Measurements from ENCODE around the gene RPS6KB1. TPM values are rescaled to one million over a fixed set of nuclear protein-coding genes. Genes with fewer than 3 reads are reported as not detected.
"Not testable (repeated sequence)": the region's sequence is repeated elsewhere in the genome, so short reads cannot be mapped to it uniquely, and the experiment has no call there.

RPS6KB1 gene
- total and polyA plus RNA-seq, 10 of the 15 experiments (the other 5 are each of a cell fraction or from before 2014, with no cell fraction given), result 6.6 to 33.2 (median 26.0) TPM

GRCh38 chr17:59848778-59849177, 44.1 kb upstream of the RPS6KB1 start (continued):
- no peak for TF ChIP-seq MEF2A (IDR thresholded peaks at IDR 0.05; ENCODE audit: insufficient read depth, low read depth, low read length)

- over 99% methylated on average over 9 of the region's 15 CpGs for whole genome bisulfite sequencing (ENCODE audit: insufficient coverage, insufficient replicate concordance, low lambda C conversion rate, missing lambda C conversion rate)
- BruUV-seq (replicated peaks); H3K27me3 ChIP-seq (replicated peaks in 1 of 2; ENCODE audit: control insufficient read depth in 2 of 2, insufficient read depth in 2 of 2, low read length in 1 of 2); H3K79me2 ChIP-seq (ENCODE audit: control insufficient read depth, insufficient read depth, low read length); H3K27ac ChIP-seq (ENCODE audit: control insufficient read depth, insufficient read depth); H2AFZ ChIP-seq (ENCODE audit: control insufficient read depth, low read depth, low read length); DNase-seq (ENCODE audit: low read depth, low spot score); FAIRE-seq; ATAC-seq; intact Hi-C loops (cut with micrococcal nuclease; ENCODE audit: unreplicated experiment); H4K20me1 ChIP-seq (ENCODE audit: control insufficient read depth, insufficient read depth); H3K4me3 ChIP-seq; H3K9ac ChIP-seq (ENCODE audit: control insufficient read depth, insufficient read depth, low read length); H3K36me3 ChIP-seq (ENCODE audit: control insufficient read depth in 2 of 2, insufficient read depth in 2 of 2, low read length in 1 of 2); H3K9me3 ChIP-seq (replicated peaks; ENCODE audit: control insufficient read depth, insufficient read depth, low read length); H3K4me2 ChIP-seq (ENCODE audit: control insufficient read depth, insufficient read depth); in situ Hi-C loops (cut with MboI): not testable (repeated sequence)
- ChIA-PET POLR2A (interaction anchor here (0.6 to 1.9 kb wide), 3 partner anchors 41 to 97 kb away, joined by 3 to 9 read pairs (median 3); no protein-coding TSS in a partner anchor), SMC1A (ENCODE audit: uncharacterized antibody, unreplicated experiment) (interaction anchor here (0.8 to 2.0 kb wide), 4 partner anchors 13 to 96 kb away, joined by 3 to 10 read pairs (median 6); partner anchors contain the start of genes RPS6KB1 and TUBD1), CTCF (interaction anchor here (0.6 to 2.9 kb wide), 4 partner anchors 63 to 93 kb away, joined by 3 to 5 read pairs (median 3); no protein-coding TSS in a partner anchor), RAD21 (ENCODE audit: unreplicated experiment) (interaction anchor here (0.9 to 8.4 kb wide), 5 partner anchors 12 to 102 kb away, joined by 3 to 149 read pairs (median 45); no protein-coding TSS in a partner anchor)
- H3K4me1 ChIP-seq (ENCODE audit: control insufficient read depth, insufficient read depth, low read length), result peaks cover 34% of the 10 kb centered on the region
Measured at GRCh38 chr17:59850311-59850710, 42.6 kb upstream of the RPS6KB1 start.

GRCh38 chr17:59851439-59852375, 41.2 kb upstream of the RPS6KB1 start:
- POLR2A ChIA-PET, result interaction anchor here (0.7 to 1.9 kb wide), 2 partner anchors 99 to 231 kb away, joined by 3 to 9 read pairs; no protein-coding TSS in a partner anchor
- H3K4me2 ChIP-seq (ENCODE audit: control insufficient read depth, insufficient read depth), result no peak overlapping the region
- H2AFZ ChIP-seq (ENCODE audit: control insufficient read depth, low read depth, low read length), result no peak overlapping the region
- DNase-seq (ENCODE audit: low read depth, low spot score) (no peak), FAIRE-seq (no peak), ATAC-seq (no peak)
- in situ Hi-C loops (cut with MboI) (no loop called here), intact Hi-C loops (cut with micrococcal nuclease; ENCODE audit: unreplicated experiment) (no loop called here)
- WGBS (ENCODE audit: insufficient coverage, insufficient replicate concordance, low lambda C conversion rate, missing lambda C conversion rate), result 91% methylated on average over 14 of the region's 14 CpGs
- H3K4me1 ChIP-seq (ENCODE audit: control insufficient read depth, insufficient read depth, low read length), result peaks cover 28% of the 10 kb centered on the region
- no peaks in the 10 kb centered on the region for H4K20me1 ChIP-seq (ENCODE audit: control insufficient read depth, insufficient read depth)
- CTCF ChIA-PET, result interaction anchor here (1.4 kb wide), 1 partner anchor 23 kb away, joined by 4 read pairs; no protein-coding TSS in a partner anchor
- no peaks in the 10 kb centered on the region for H3K9me3 ChIP-seq (replicated peaks; ENCODE audit: control insufficient read depth, insufficient read depth, low read length)
- no peaks in the 10 kb centered on the region for H3K36me3 ChIP-seq (ENCODE audit: control insufficient read depth in 2 of 2, insufficient read depth in 2 of 2, low read length in 1 of 2)
- no peaks in the 10 kb centered on the region for H3K79me2 ChIP-seq (ENCODE audit: control insufficient read depth, insufficient read depth, low read length)
- H3K4me3 ChIP-seq, result no peak overlapping the region
- RAD21 ChIA-PET (ENCODE audit: unreplicated experiment), result interaction anchor here (0.8 to 7.4 kb wide), 2 partner anchors 26 to 98 kb away, joined by 3 to 88 read pairs; no protein-coding TSS in a partner anchor
- H3K27ac ChIP-seq (ENCODE audit: control insufficient read depth, insufficient read depth), result no peak overlapping the region
- SMC1A ChIA-PET (ENCODE audit: uncharacterized antibody, unreplicated experiment), result interaction anchor here (0.8 to 2.0 kb wide), 5 partner anchors 20 to 93 kb away, joined by 3 to 5 read pairs (median 4); no protein-coding TSS in a partner anchor
- BruUV-seq (replicated peaks), result no TSS peak
- no peak overlapping the region for H3K9ac ChIP-seq (ENCODE audit: control insufficient read depth, insufficient read depth, low read length)
- no peaks in the 10 kb centered on the region for H3K27me3 ChIP-seq (replicated peaks in 1 of 2; ENCODE audit: control insufficient read depth in 2 of 2, insufficient read depth in 2 of 2, low read length in 1 of 2)
- TF ChIP-seq ETV6 (conservative IDR thresholded peaks at IDR 0.05 in 1 of 2, IDR thresholded peaks at IDR 0.05 in 1 of 2; ENCODE audit: borderline replicate concordance in 1 of 2, low read depth in 1 of 2) (peak in 1 of 2 experiments; percentile 70; a peak in 1 of 4 replicates), MEF2B (IDR thresholded peaks at IDR 0.05; ENCODE audit: partially characterized antibody, poor library complexity, severe bottlenecking) (no peak)

- Histone ChIP-seq H2AFZ (ENCODE audit: control insufficient read depth, low read depth, low read length) (peak overlapping the region; percentile 13), H3K4me1 (ENCODE audit: control insufficient read depth, insufficient read depth, low read length) (peaks cover 17% of the 10 kb centered on the region)
- RAD21 ChIA-PET (ENCODE audit: unreplicated experiment), result interaction anchor here (0.8 to 1.3 kb wide), 5 partner anchors 10 to 65 kb away, joined by 3 to 5 read pairs (median 4); no protein-coding TSS in a partner anchor
- H3K27me3 ChIP-seq (replicated peaks in 1 of 2; ENCODE audit: control insufficient read depth in 2 of 2, insufficient read depth in 2 of 2, low read length in 1 of 2); DNase-seq (ENCODE audit: low read depth, low spot score); FAIRE-seq; ATAC-seq; POLR2A ChIA-PET; in situ Hi-C loops (cut with MboI); H3K9me3 ChIP-seq (replicated peaks; ENCODE audit: control insufficient read depth, insufficient read depth, low read length); BruUV-seq (replicated peaks); H3K36me3 ChIP-seq (ENCODE audit: control insufficient read depth in 2 of 2, insufficient read depth in 2 of 2, low read length in 1 of 2); H3K27ac ChIP-seq (ENCODE audit: control insufficient read depth, insufficient read depth); H3K4me2 ChIP-seq (ENCODE audit: control insufficient read depth, insufficient read depth); intact Hi-C loops (cut with micrococcal nuclease; ENCODE audit: unreplicated experiment); H3K79me2 ChIP-seq (ENCODE audit: control insufficient read depth, insufficient read depth, low read length); H4K20me1 ChIP-seq (ENCODE audit: control insufficient read depth, insufficient read depth); H3K4me3 ChIP-seq; H3K9ac ChIP-seq (ENCODE audit: control insufficient read depth, insufficient read depth, low read length): not testable (repeated sequence)
- CTCF ChIA-PET, result interaction anchor here (1.0 to 2.0 kb wide), 6 partner anchors 9 to 230 kb away, joined by 3 to 7 read pairs (median 4); no protein-coding TSS in a partner anchor
- WGBS (ENCODE audit: insufficient coverage, insufficient replicate concordance, low lambda C conversion rate, missing lambda C conversion rate), result over 99% methylated on average over 7 of the region's 7 CpGs
- SMC1A ChIA-PET (ENCODE audit: uncharacterized antibody, unreplicated experiment), result interaction anchor here (0.6 to 2.0 kb wide), 4 partner anchors 21 to 94 kb away, joined by 3 to 5 read pairs (median 4); no protein-coding TSS in a partner anchor
Measured at GRCh38 chr17:59852847-59853167, 40.1 kb upstream of the RPS6KB1 start.

Data from GM12878 (cell line).